Measurements from ENCODE around the gene IL1R2. TPM values are rescaled to one million over a fixed set of nuclear protein-coding genes. Genes with fewer than 3 reads are reported as not detected.

Gene IL1R2
- total RNA-seq, 1 experiment from 2014 or later: not detected

GRCh38 chr2:102025016-102025501 is 33.3 kb downstream of the IL1R2 start:
- H3K36me3 ChIP-seq: no peaks in the 10 kb centered on the region
- H3K27me3 ChIP-seq: no peaks in the 10 kb centered on the region
- peaks cover 2% of the 10 kb centered on the region; the same call in 1 of the 2 replicates for H3K9me3 ChIP-seq
- no peak for DNase-seq
- no peak overlapping the region for H3K4me3 ChIP-seq

GRCh38 chr2:102025583-102026267 is 34.0 kb downstream of the IL1R2 start:
- Histone ChIP-seq H3K4me3 (no peak overlapping the region), H3K9me3 (peaks cover 2% of the 10 kb centered on the region; the same call in 1 of the 2 replicates), H3K27me3 (no peaks in the 10 kb centered on the region), H3K36me3 (no peaks in the 10 kb centered on the region)
- no peak for DNase-seq

- DNase-seq: no peak
- Histone ChIP-seq H3K36me3 (no peaks in the 10 kb centered on the region), H3K27me3 (no peaks in the 10 kb centered on the region), H3K9me3 (peaks cover 2% of the 10 kb centered on the region; the same call in 1 of the 2 replicates), H3K4me3 (no peak overlapping the region)
Observed at GRCh38 chr2:102027036-102027980, 35.5 kb downstream of the IL1R2 start.

- no peaks in the 10 kb centered on the region for H3K36me3 ChIP-seq
- no peaks in the 10 kb centered on the region for H3K27me3 ChIP-seq
- H3K4me3 ChIP-seq: no peak overlapping the region
- peaks cover 2% of the 10 kb centered on the region; the same call in 1 of the 2 replicates for H3K9me3 ChIP-seq
- DNase-seq: no peak
Observed at GRCh38 chr2:102028470-102028869, 36.7 kb downstream of the IL1R2 start.

- no peaks in the 10 kb centered on the region for H3K27me3 ChIP-seq
- peaks cover 2% of the 10 kb centered on the region; the same call in 1 of the 2 replicates for H3K9me3 ChIP-seq
- no peaks in the 10 kb centered on the region for H3K36me3 ChIP-seq
- DNase-seq: no peak
- H3K4me3 ChIP-seq: no peak overlapping the region
Observed at GRCh38 chr2:102029405-102029804, 37.6 kb downstream of the IL1R2 start.

- Histone ChIP-seq H3K9me3 (peaks cover 2% of the 10 kb centered on the region; the same call in 1 of the 2 replicates), H3K27me3 (no peaks in the 10 kb centered on the region), H3K4me3 (no peak overlapping the region), H3K36me3 (no peaks in the 10 kb centered on the region)
- DNase-seq: no peak
Observed at GRCh38 chr2:102029952-102030351, 38.2 kb downstream of the IL1R2 start.

- Histone ChIP-seq H3K36me3 (no peaks in the 10 kb centered on the region), H3K27me3 (no peaks in the 10 kb centered on the region), H3K4me3 (no peak overlapping the region), H3K9me3 (peaks cover 2% of the 10 kb centered on the region; the same call in 1 of the 2 replicates)
- no peak for DNase-seq
Observed at GRCh38 chr2:102030502-102030854, 38.7 kb downstream of the IL1R2 start.

GRCh38 chr2:102030855-102031527 is 39.2 kb downstream of the IL1R2 start:
- no peaks in the 10 kb centered on the region for H3K36me3 ChIP-seq
- DNase-seq: no peak
- H3K27me3 ChIP-seq: no peaks in the 10 kb centered on the region
- H3K4me3 ChIP-seq: no peak overlapping the region
- peaks cover 2% of the 10 kb centered on the region; the same call in 1 of the 2 replicates for H3K9me3 ChIP-seq

GRCh38 chr2:102032368-102033030 is 40.7 kb downstream of the IL1R2 start:
- no peak for DNase-seq
- no peaks in the 10 kb centered on the region for H3K36me3 ChIP-seq
- H3K4me3 ChIP-seq: no peak overlapping the region; the same call in 1 of the 2 replicates

GRCh38 chr2:102033031-102033749 is 41.4 kb downstream of the IL1R2 start:
- DNase-seq: peak; percentile 88
- 0 out of 2 replicates have a peak, but pooled peaks cover 2% of the 10 kb centered on the region for H3K9me3 ChIP-seq
- peak overlapping the region; percentile 2; the same call in 1 of the 2 replicates for H3K4me3 ChIP-seq
- H3K36me3 ChIP-seq: no peaks in the 10 kb centered on the region
- H3K27me3 ChIP-seq: no peaks in the 10 kb centered on the region

More at GRCh38 chr2:102032368-102033030, 40.7 kb downstream of the IL1R2 start:
- Histone ChIP-seq H3K27me3 (no peaks in the 10 kb centered on the region), H3K9me3 (0 out of 2 replicates have a peak, but pooled peaks cover 2% of the 10 kb centered on the region)

- H3K4me3 ChIP-seq: no peak overlapping the region
- H3K27me3 ChIP-seq: no peaks in the 10 kb centered on the region
- DNase-seq: no peak
- no peaks in the 10 kb centered on the region for H3K36me3 ChIP-seq
- H3K9me3 ChIP-seq: 0 out of 2 replicates have a peak, but pooled peaks cover 2% of the 10 kb centered on the region
Observed at GRCh38 chr2:102033750-102034682, 42.3 kb downstream of the IL1R2 start.

- H3K9me3 ChIP-seq: 0 out of 2 replicates have a peak, but pooled peaks cover 1% of the 10 kb centered on the region
- no peak for DNase-seq
- no peak overlapping the region for H3K4me3 ChIP-seq
- H3K27me3 ChIP-seq: no peaks in the 10 kb centered on the region
- H3K36me3 ChIP-seq: no peaks in the 10 kb centered on the region
Observed at GRCh38 chr2:102034683-102035548, 43.2 kb downstream of the IL1R2 start.

GRCh38 chr2:102037681-102038080 is 45.9 kb downstream of the IL1R2 start:
- Histone ChIP-seq H3K9me3 (no peaks in the 10 kb centered on the region), H3K4me3 (no peak overlapping the region), H3K27me3 (no peaks in the 10 kb centered on the region), H3K36me3 (no peaks in the 10 kb centered on the region)
- DNase-seq: no peak

- H3K27me3 ChIP-seq: no peaks in the 10 kb centered on the region
- H3K9me3 ChIP-seq: no peaks in the 10 kb centered on the region
- no peak overlapping the region for H3K4me3 ChIP-seq
- no peaks in the 10 kb centered on the region for H3K36me3 ChIP-seq
- DNase-seq: no peak
Observed at GRCh38 chr2:102040229-102040628, 48.5 kb downstream of the IL1R2 start.

Data from MG63 (cell line).